ENCODE data around the gene ENDOV. TPM values are rescaled to one million over a fixed set of nuclear protein-coding genes. Genes with fewer than 3 reads are reported as not detected.

The ENDOV gene
- polyA plus RNA-seq, 10 donors, result 15.1 to 22.0 (median 16.1) TPM

GRCh38 chr17:80414508-80414802, 512 bp upstream of the ENDOV start:
- DNase-seq, result no peak

GRCh38 chr17:80415626-80416137, 715 bp downstream of the ENDOV start:
- no peak for DNase-seq

- no peak for DNase-seq
Measured at GRCh38 chr17:80416260-80416939, 1.4 kb downstream of the ENDOV start.

- DNase-seq, result no peak
Measured at GRCh38 chr17:80416940-80417293, 1.9 kb downstream of the ENDOV start.

GRCh38 chr17:80418589-80418988, 3.6 kb downstream of the ENDOV start:
- DNase-seq, result no peak

- DNase-seq, result no peak
Measured at GRCh38 chr17:80419255-80419654, 4.3 kb downstream of the ENDOV start.

GRCh38 chr17:80421381-80422090, 6.6 kb downstream of the ENDOV start:
- no peak for DNase-seq

GRCh38 chr17:80422276-80422675, 7.3 kb downstream of the ENDOV start:
- DNase-seq, result no peak

- no peak for DNase-seq
Measured at GRCh38 chr17:80422981-80423380, 8.0 kb downstream of the ENDOV start.

GRCh38 chr17:80423536-80424225, 8.7 kb downstream of the ENDOV start:
- no peak for DNase-seq

- no peak for DNase-seq
Measured at GRCh38 chr17:80424261-80424660, 9.3 kb downstream of the ENDOV start.

- DNase-seq, result no peak
Measured at GRCh38 chr17:80424878-80425765, 10.2 kb downstream of the ENDOV start.

- DNase-seq, result no peak
Measured at GRCh38 chr17:80425835-80426426, 11.0 kb downstream of the ENDOV start.

GRCh38 chr17:80426671-80427326, 11.8 kb downstream of the ENDOV start:
- peak; percentile 43 to 78 (median 74) for DNase-seq

GRCh38 chr17:80427366-80428282, 12.7 kb downstream of the ENDOV start:
- DNase-seq, result no peak

- DNase-seq, result no peak
Measured at GRCh38 chr17:80428363-80428762, 13.4 kb downstream of the ENDOV start.

- DNase-seq, result no peak
Measured at GRCh38 chr17:80428796-80429195, 13.8 kb downstream of the ENDOV start.

GRCh38 chr17:80429356-80430275, 14.6 kb downstream of the ENDOV start:
- DNase-seq, result no peak

Measured in muscle of back (tissue), 11 donors.